Progenitor cell of endocrine pancreas (in vitro differentiated cells): Measurements from ENCODE around the gene MRGPRF. TPM values are rescaled to one million over a fixed set of nuclear protein-coding genes. Genes with fewer than 3 reads are reported as not detected.
"Not testable (repeated sequence)": the region's sequence is repeated elsewhere in the genome, so short reads cannot be mapped to it uniquely, and the experiment has no call there.

Source experiments
- DNase-seq: peaks from one replicate; pipeline ENCODE4 v3.0.0; 2021; ENCODE audit warnings: low spot score; ENCODE audit not compliant: unreplicated experiment
- H3K27ac Mint-ChIP-seq: 2 replicates; pipeline ENCODE4 v1.8.0; 2021; ENCODE audit warnings: mild to moderate bottlenecking, moderate library complexity, mixed read lengths
- H3K27me3 Mint-ChIP-seq: 2 replicates; pipeline ENCODE4 v1.8.0; 2021; ENCODE audit warnings: mixed read lengths
- H3K36me3 Mint-ChIP-seq: 2 replicates; pipeline ENCODE4 v1.8.0; 2022; ENCODE audit warnings: mixed read lengths; ENCODE audit not compliant: insufficient read depth
- H3K4me1 Mint-ChIP-seq: 2 replicates; pipeline ENCODE4 v1.8.0; 2021; ENCODE audit warnings: low read depth, mixed read lengths
- H3K4me3 Mint-ChIP-seq: 2 replicates; pipeline ENCODE4 v1.8.0; 2021; ENCODE audit warnings: low read depth, mild to moderate bottlenecking, moderate library complexity, mixed read lengths
- H3K9me3 Mint-ChIP-seq: 2 replicates; pipeline ENCODE4 v1.8.0; 2021; ENCODE audit warnings: low read depth, mixed read lengths
- total RNA-seq: library from RNA; stranded (reverse); gene quantifications from 2 replicates; pipeline ENCODE4 v1.2.1, GENCODE V29; 2021
- TF ChIP-seq, protein P1 (sequence below): fragments of 200-600 bp; sonication (generic); IDR thresholded peaks from one replicate; pipeline ENCODE4 v1.5.0; 2021; ENCODE audit warnings: antibody characterized with exemption, mild to moderate bottlenecking; ENCODE audit not compliant: unreplicated experiment

The MRGPRF gene
- total RNA-seq, 1 donor from 2014 or later, result 0.41 TPM

- Mint-ChIP-seq H3K27me3 (peaks cover 4% of the 10 kb centered on the region), H3K4me3 (no peak overlapping the region), H3K27ac (no peak overlapping the region)
Measured at GRCh38 chr11:68976563-68976962, 36.5 kb downstream of the MRGPRF start.

DNA sequence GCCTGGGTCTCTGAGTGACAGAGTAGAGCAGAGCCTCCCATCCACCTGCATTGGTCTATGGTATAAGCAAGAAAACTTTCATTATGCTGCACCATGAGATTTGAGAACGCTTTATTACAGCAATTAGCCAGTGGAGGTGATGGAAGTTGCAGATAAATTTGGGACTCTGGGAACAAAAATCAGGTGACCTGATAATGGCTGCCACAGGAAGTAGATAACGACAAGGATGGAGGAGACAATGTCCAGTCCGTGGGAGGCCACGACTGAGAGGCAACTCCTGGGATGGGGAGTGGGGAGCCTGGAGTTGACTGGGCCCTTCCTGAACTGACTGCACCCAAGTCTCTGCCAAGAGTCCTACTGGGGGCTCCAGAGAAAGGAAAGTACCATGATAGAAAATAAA lies 37.0 kb downstream of the MRGPRF start:
- H3K4me1 Mint-ChIP-seq, result peaks cover 5% of the 10 kb centered on the region
- H3K36me3 Mint-ChIP-seq, result no peaks in the 10 kb centered on the region
- peaks cover 3% of the 10 kb centered on the region for H3K9me3 Mint-ChIP-seq
- H3K27me3 Mint-ChIP-seq, result peaks cover 7% of the 10 kb centered on the region
- TF ChIP-seq, protein P1, sequence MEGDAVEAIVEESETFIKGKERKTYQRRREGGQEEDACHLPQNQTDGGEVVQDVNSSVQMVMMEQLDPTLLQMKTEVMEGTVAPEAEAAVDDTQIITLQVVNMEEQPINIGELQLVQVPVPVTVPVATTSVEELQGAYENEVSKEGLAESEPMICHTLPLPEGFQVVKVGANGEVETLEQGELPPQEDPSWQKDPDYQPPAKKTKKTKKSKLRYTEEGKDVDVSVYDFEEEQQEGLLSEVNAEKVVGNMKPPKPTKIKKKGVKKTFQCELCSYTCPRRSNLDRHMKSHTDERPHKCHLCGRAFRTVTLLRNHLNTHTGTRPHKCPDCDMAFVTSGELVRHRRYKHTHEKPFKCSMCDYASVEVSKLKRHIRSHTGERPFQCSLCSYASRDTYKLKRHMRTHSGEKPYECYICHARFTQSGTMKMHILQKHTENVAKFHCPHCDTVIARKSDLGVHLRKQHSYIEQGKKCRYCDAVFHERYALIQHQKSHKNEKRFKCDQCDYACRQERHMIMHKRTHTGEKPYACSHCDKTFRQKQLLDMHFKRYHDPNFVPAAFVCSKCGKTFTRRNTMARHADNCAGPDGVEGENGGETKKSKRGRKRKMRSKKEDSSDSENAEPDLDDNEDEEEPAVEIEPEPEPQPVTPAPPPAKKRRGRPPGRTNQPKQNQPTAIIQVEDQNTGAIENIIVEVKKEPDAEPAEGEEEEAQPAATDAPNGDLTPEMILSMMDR, result no peak
- DNase-seq, result no peak
- H3K4me3 Mint-ChIP-seq, result no peak overlapping the region
- H3K27ac Mint-ChIP-seq, result no peak overlapping the region

More at GRCh38 chr11:68976563-68976962, 36.5 kb downstream of the MRGPRF start:
- peaks cover 5% of the 10 kb centered on the region for H3K4me1 Mint-ChIP-seq
- peaks cover 3% of the 10 kb centered on the region for H3K9me3 Mint-ChIP-seq
- no peaks in the 10 kb centered on the region for H3K36me3 Mint-ChIP-seq
- no peak for DNase-seq
- TF ChIP-seq, protein P1, result no peak

- no peaks in the 10 kb centered on the region for H3K36me3 Mint-ChIP-seq
- peaks cover 7% of the 10 kb centered on the region for H3K27me3 Mint-ChIP-seq
- TF ChIP-seq, protein P1, result no peak
- DNase-seq, result no peak
- H3K27ac Mint-ChIP-seq, result no peak overlapping the region
- H3K4me1 Mint-ChIP-seq, result peaks cover 5% of the 10 kb centered on the region
- no peak overlapping the region for H3K4me3 Mint-ChIP-seq
- peaks cover 3% of the 10 kb centered on the region for H3K9me3 Mint-ChIP-seq
Measured at GRCh38 chr11:68974421-68975194, 38.4 kb downstream of the MRGPRF start.

- not testable (repeated sequence) for H3K27ac Mint-ChIP-seq, H3K27me3 Mint-ChIP-seq, H3K9me3 Mint-ChIP-seq, DNase-seq, H3K4me3 Mint-ChIP-seq, H3K4me1 Mint-ChIP-seq, H3K36me3 Mint-ChIP-seq
Measured at GRCh38 chr11:68973706-68974105, 39.3 kb downstream of the MRGPRF start.

DNA sequence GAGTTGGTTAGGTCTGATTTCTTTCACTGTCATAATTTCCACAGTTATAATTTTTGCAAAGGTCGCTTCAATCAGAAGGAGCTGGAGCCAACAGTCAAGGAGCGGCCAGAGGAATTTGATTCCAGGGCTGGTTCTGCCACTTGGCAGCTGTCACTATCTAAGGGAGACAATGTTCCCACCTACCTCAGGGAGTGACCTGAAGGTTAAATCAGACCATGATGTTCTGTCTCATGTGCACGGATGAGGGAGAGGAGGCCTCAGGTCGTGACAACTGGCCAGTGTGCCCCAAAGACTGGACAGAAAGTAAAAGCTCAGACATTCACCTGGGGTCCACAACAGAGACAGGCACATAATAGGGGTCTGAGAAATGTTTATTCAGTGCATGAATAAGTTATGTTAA lies 39.8 kb downstream of the MRGPRF start:
- peaks cover 3% of the 10 kb centered on the region for H3K9me3 Mint-ChIP-seq
- no peak overlapping the region for H3K4me3 Mint-ChIP-seq
- no peaks in the 10 kb centered on the region for H3K36me3 Mint-ChIP-seq
- H3K4me1 Mint-ChIP-seq, result peaks cover 5% of the 10 kb centered on the region
- peaks cover 10% of the 10 kb centered on the region for H3K27me3 Mint-ChIP-seq
- TF ChIP-seq, protein P1, result no peak
- DNase-seq, result no peak
- H3K27ac Mint-ChIP-seq, result no peak overlapping the region
